Neural progenitor cell (in vitro differentiated cells): ENCODE results near the gene MAD1L1.

Experiments
- EZH2 ChIP-seq: fragments of 200-600 bp; sonication (generic); IDR thresholded peaks from 2 replicates; pipeline ENCODE4 v1.6.1; 2017; ENCODE audit warnings: antibody characterized with exemption, mild to moderate bottlenecking, moderate library complexity
- EZH2phosphoT487 ChIP-seq: fragments of 200-600 bp; sonication (generic); IDR thresholded peaks from 2 replicates; pipeline ENCODE4 v1.6.1; 2017; ENCODE audit warnings: antibody characterized with exemption
- TF ChIP-seq, protein P1 (sequence below): fragments of 200-600 bp; sonication (generic); IDR thresholded peaks from 2 replicates; pipeline ENCODE4 v1.5.1; 2017; ENCODE audit warnings: antibody characterized with exemption, mild to moderate bottlenecking

DNA sequence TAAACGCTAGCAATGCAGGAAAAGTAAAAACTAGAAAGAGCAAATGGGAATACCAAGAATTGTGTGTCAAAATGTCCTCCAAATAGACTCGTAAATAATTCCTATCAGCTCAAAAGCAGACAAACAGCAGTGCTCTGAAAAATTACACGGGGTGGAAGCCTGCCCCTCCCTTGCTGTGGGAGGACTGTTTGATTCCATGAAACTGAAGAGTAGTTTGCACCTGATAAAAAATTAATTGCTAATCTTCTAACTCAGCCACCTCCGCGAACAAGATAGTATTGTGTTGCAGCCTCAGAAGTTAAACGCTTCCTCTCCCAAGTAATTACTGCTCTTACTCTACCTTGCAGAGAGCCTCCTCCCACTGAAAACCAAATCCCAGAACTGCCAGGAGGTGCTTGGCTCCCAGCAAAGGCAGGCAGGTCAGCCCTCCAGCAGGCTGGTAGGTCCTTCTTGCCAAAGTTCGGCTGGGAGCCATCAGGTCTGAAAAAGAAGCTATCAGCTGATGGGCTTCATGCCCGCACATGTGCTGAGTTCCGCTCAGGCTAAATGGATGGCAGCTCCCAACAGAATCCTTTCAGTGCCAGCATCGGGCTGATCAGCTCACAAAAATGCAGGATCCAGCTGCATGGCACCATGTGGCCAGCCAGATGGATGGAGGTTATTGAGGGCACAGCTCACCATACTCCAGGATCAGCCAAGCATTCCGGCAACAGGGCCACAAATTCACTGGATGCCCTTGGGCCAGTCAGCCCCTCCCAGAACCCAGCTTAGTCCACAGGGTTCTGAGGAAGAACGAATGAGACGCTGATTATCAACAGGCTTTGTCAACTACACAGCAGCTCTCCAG is 37.1 kb downstream of the MAD1L1 start:
- TF ChIP-seq, protein P1, sequence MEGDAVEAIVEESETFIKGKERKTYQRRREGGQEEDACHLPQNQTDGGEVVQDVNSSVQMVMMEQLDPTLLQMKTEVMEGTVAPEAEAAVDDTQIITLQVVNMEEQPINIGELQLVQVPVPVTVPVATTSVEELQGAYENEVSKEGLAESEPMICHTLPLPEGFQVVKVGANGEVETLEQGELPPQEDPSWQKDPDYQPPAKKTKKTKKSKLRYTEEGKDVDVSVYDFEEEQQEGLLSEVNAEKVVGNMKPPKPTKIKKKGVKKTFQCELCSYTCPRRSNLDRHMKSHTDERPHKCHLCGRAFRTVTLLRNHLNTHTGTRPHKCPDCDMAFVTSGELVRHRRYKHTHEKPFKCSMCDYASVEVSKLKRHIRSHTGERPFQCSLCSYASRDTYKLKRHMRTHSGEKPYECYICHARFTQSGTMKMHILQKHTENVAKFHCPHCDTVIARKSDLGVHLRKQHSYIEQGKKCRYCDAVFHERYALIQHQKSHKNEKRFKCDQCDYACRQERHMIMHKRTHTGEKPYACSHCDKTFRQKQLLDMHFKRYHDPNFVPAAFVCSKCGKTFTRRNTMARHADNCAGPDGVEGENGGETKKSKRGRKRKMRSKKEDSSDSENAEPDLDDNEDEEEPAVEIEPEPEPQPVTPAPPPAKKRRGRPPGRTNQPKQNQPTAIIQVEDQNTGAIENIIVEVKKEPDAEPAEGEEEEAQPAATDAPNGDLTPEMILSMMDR: no peak
- TF ChIP-seq EZH2: no peak
- TF ChIP-seq EZH2phosphoT487: no peak
